SU-DHL-6 (cell line): ENCODE data around the gene TBRG4.

ENCODE experiments used
- CTCF ChIP-seq: fragments of 200-600 bp; sonication (generic); IDR thresholded peaks from one replicate; pipeline ENCODE4 v1.5.1; 2017; ENCODE audit warnings: antibody characterized with exemption, mild to moderate bottlenecking, low read length, moderate library complexity; ENCODE audit not compliant: insufficient read depth, poor library complexity, severe bottlenecking
- EZH2phosphoT487 ChIP-seq: fragments of 200-600 bp; sonication (generic), shearing (Covaris generic); conservative IDR thresholded peaks from 2 replicates; pipeline ENCODE4 v1.6.1; 2018; ENCODE audit warnings: mild to moderate bottlenecking, antibody characterized with exemption, low read length, moderate library complexity, mixed read lengths

- TF ChIP-seq CTCF (no peak), EZH2phosphoT487 (no peak)
These were observed 3.4 kb upstream of the TBRG4 start for GRCh38 chr7:45114926-45115325.
